K562 (cell line): ENCODE measurements around the gene RPS23. TPM values are rescaled to one million over a fixed set of nuclear protein-coding genes. Genes with fewer than 3 reads are reported as not detected.

ENCODE experiments used
- ATAC-seq: fragments of 200-7000 bp; cut with Tn5 transposase; 3 replicates; pipeline ENCODE4 v1.9.1; 2020; ENCODE audit warnings: moderate library complexity
- BruUV-seq: library from RNA; stranded (reverse); fragments of 400-500 nt; replicated peaks from 2 replicates; lab custom pipeline; 2021; lab: Mats Ljungman, UMichigan
- CTCF ChIA-PET: fragments of 300-600 bp; formaldehyde crosslinking; extraction: SDS; loops from one replicate; lab custom pipeline; 2021; ENCODE audit warnings: low intra/inter-chr PET ratio; lab: Yijun Ruan, JAX
- POLR2A ChIA-PET: fragments of 300-600, 350-650 bp; sonication (Branson Sonifier 250); formaldehyde crosslinking; extraction: SDS; loops from one replicate; lab custom pipeline; 2021; ENCODE audit warnings: antibody characterized with exemption, inconsistent platforms; lab: Yijun Ruan, JAX
- DNase-seq, 4 experiments: peaks; one replicate each; pipeline versions ENCODE4 v3.0.0 to v3.0.0-alpha.2; 2011 to 2018; ENCODE audit warnings: low spot score in 3 of 4, mixed read lengths in 3 of 4; ENCODE audit errors: extremely low read depth in 1 of 4
- FAIRE-seq: peaks from 2 replicates; lab custom pipeline; 2011; peaks lifted over from hg19 to GRCh38; lab: Jason Lieb, UNC
- H2AFZ ChIP-seq: 2 replicates; pipeline ENCODE4 v1.6.0; 2011; ENCODE audit warnings: low read depth, low read length, control low read depth, inconsistent platforms
- H3K27ac ChIP-seq: fragments of 200-600 bp; 3 replicates; pipeline ENCODE4 v1.8.0; 2011; ENCODE audit warnings: low read depth, mild to moderate bottlenecking, control low read depth, inconsistent platforms, low read length, moderate library complexity, mixed read lengths; ENCODE audit errors: extremely low read depth
- H3K27me3 ChIP-seq, 2 experiments: fragments of 300-600 bp in 1 of 2; 2 replicates in 1 of 2; 3 replicates in 1 of 2; pipeline versions ENCODE4 v1.6.0 to v1.8.0; 2011; ENCODE audit warnings: inconsistent platforms in 2 of 2, low read length in 2 of 2, mild to moderate bottlenecking in 1 of 2, mixed read lengths in 1 of 2, moderate library complexity in 1 of 2; ENCODE audit not compliant: control insufficient read depth in 2 of 2, insufficient read depth in 2 of 2
- H3K36me3 ChIP-seq: fragments of 300-600 bp; 3 replicates; pipeline ENCODE4 v1.8.0; 2011; ENCODE audit warnings: mild to moderate bottlenecking, low read length, inconsistent platforms; ENCODE audit not compliant: control insufficient read depth, insufficient read depth
- H3K4me1 ChIP-seq, 2 experiments: fragments of 200-600 bp in 1 of 2; replicated peaks in 1 of 2; 2 replicates in 1 of 2; 3 replicates in 1 of 2; pipeline versions ENCODE4 v1.5.1 to v1.8.0; 2011; ENCODE audit warnings: inconsistent platforms in 2 of 2, low read length in 2 of 2, mild to moderate bottlenecking in 1 of 2, mixed read lengths in 1 of 2, moderate library complexity in 1 of 2; ENCODE audit not compliant: control insufficient read depth in 2 of 2, insufficient read depth in 2 of 2
- H3K4me2 ChIP-seq: 2 replicates; pipeline ENCODE4 v1.6.1; 2011; ENCODE audit warnings: low read length, control low read depth, inconsistent platforms, mixed read lengths; ENCODE audit not compliant: insufficient read depth
- H3K4me3 ChIP-seq: fragments of 200-600 bp; sonication (generic), shearing (Covaris generic); 2 replicates; pipeline ENCODE4 v1.5.1; 2016; ENCODE audit warnings: control low read depth, inconsistent platforms
- H3K79me2 ChIP-seq: fragments of 200-600 bp; 3 replicates; pipeline ENCODE4 v1.8.0; 2011; ENCODE audit warnings: low read length, inconsistent platforms; ENCODE audit not compliant: control insufficient read depth, insufficient read depth
- H3K9ac ChIP-seq, 2 experiments: 2 replicates each; pipeline versions ENCODE4 v1.6.0 to v1.6.1; 2011; ENCODE audit warnings: low read depth in 2 of 2, low read length in 2 of 2, control low read depth in 1 of 2, inconsistent platforms in 1 of 2, mild to moderate bottlenecking in 1 of 2, mixed read lengths in 1 of 2; ENCODE audit not compliant: insufficient read depth in 1 of 2
- H3K9me1 ChIP-seq: one replicate; pipeline ENCODE4 v1.6.0; 2011; ENCODE audit warnings: inconsistent platforms, mild to moderate bottlenecking, low read length, moderate library complexity; ENCODE audit not compliant: control insufficient read depth, insufficient read depth
- H3K9me3 ChIP-seq: replicated peaks from 2 replicates; pipeline ENCODE4 v1.5.1; 2011; ENCODE audit warnings: low read depth, low read length, inconsistent platforms; ENCODE audit not compliant: control insufficient read depth, insufficient read depth
- H4K20me1 ChIP-seq: replicated peaks from 2 replicates; pipeline ENCODE4 v1.6.1; 2011; ENCODE audit warnings: low read length, inconsistent platforms, mixed read lengths; ENCODE audit not compliant: control insufficient read depth, insufficient read depth
- AFF4 ChIP-seq: sonication (generic); formaldehyde crosslinking; IDR thresholded peaks from 2 replicates; pipeline ENCODE4 v1.8.0; 2023; ENCODE audit warnings: mild to moderate bottlenecking, missing genetic modification reagents
- HNRNPL ChIP-seq: fragments of 200-400 bp; formaldehyde crosslinking; IDR thresholded peaks from 2 replicates; pipeline ENCODE4 v1.6.1; 2017; ENCODE audit warnings: low read depth, mild to moderate bottlenecking, low read length
- PATZ1 ChIP-seq: fragments of 250-450 bp; sonication (Bioruptor Pico); IDR thresholded peaks from 2 replicates; pipeline ENCODE4 v1.5.0; 2020; ENCODE audit warnings: mild to moderate bottlenecking, borderline replicate concordance
- SLC30A9 ChIP-seq: fragments of 250-450 bp; sonication (Bioruptor Pico); IDR thresholded peaks from 2 replicates; pipeline ENCODE4 v1.8.0; 2022; ENCODE audit warnings: mild to moderate bottlenecking, moderate library complexity
- STAG1 ChIP-seq: sonication (generic); formaldehyde crosslinking; IDR thresholded peaks from 2 replicates; pipeline ENCODE4 v1.5.0; 2020; ENCODE audit warnings: missing genetic modification reagents, borderline replicate concordance
- ZFP36 ChIP-seq: fragments of 150-350 bp; IDR thresholded peaks from 2 replicates; pipeline ENCODE4 v1.6.1; 2018; ENCODE audit warnings: low read length, low read depth; ENCODE audit not compliant: partially characterized antibody
- ZHX1 ChIP-seq: fragments of 150-350 bp; conservative IDR thresholded peaks from 2 replicates; pipeline ENCODE4 v1.6.1; 2014; ENCODE audit warnings: low read length
- ZNF655 ChIP-seq: fragments of 250-450 bp; sonication (Bioruptor Pico); IDR thresholded peaks from 2 replicates; pipeline ENCODE4 v1.5.0; 2021
- WGBS: fragments of 100-300 bp; shearing (Covaris generic); methylation state at CpG from one replicate; pipeline ENCODE4 v1.1.6; 2016; ENCODE audit warnings: low coverage, mixed read lengths; ENCODE audit not compliant: insufficient coverage; ENCODE audit errors: missing lambda C conversion rate; 5-methylcytosine and 5-hydroxymethylcytosine counted together
- in situ Hi-C: fragments of 300-500 bp; cut with MboI; formaldehyde crosslinking; loops from 4 replicates; pipeline ENCODE4 v1.15.0; 2018; ENCODE audit warnings: inconsistent platforms, mixed read lengths
- intact Hi-C: fragments of 100-400 bp; cut with micrococcal nuclease; formaldehyde crosslinking; loops from 2 replicates; pipeline ENCODE4 v1.14.2; 2022
- polyA plus RNA-seq, 8 experiments: library from polyadenylated mRNA; depleted of rRNA in 4 of 8; stranded (reverse) in 5 of 8; unstranded in 3 of 8; fragments of >200 nt; fragmentation: Nextera tagmentation in 2 of 8; fragmentation: Illumina TruSeq in 1 of 8; extraction: Ambion mirVana in 2 of 8; extraction: Trizol in 1 of 8; gene quantifications; 2 replicates each; pipeline versions ENCODE4 v1.2.1 to v1.2.3, GENCODE V29; 2011 to 2014; ENCODE audit warnings: inconsistent platforms in 1 of 8, missing spikeins in 1 of 8
- total RNA-seq, 7 experiments: library from RNA; depleted of rRNA in 6 of 7; stranded (reverse); fragments of >200 nt in 6 of 7; fragmentation: Illumina TruSeq in 2 of 7; extraction: Trizol in 2 of 7; gene quantifications; 2 replicates each; pipeline versions ENCODE4 v1.2.1 to v1.2.3, GENCODE V29; 2011 to 2021; ENCODE audit warnings: low replicate concordance in 1 of 7

The RPS23 gene
- total and polyA plus RNA-seq, 9 of the 15 experiments (the other 6 are each of a cell fraction or from before 2014, with no cell fraction given), result 3,252 to 10,689 (median 6,302) TPM

GRCh38 chr5:82234885-82235284 lies 43.3 kb downstream of the RPS23 start (continued):
- TF ChIP-seq PATZ1 (CRISPR knock-in tag) (no peak), HNRNPL (no peak)

GRCh38 chr5:82225525-82226172 lies 52.5 kb downstream of the RPS23 start:
- Histone ChIP-seq H3K27ac (no peak overlapping the region), H3K9me3 (no peaks in the 10 kb centered on the region), H2AFZ (no peak overlapping the region), H3K27me3 (no peaks in the 10 kb centered on the region), H3K9ac (no peak overlapping the region), H3K4me1 (no peaks in the 10 kb centered on the region), H3K79me2 (no peaks in the 10 kb centered on the region), H3K36me3 (no peaks in the 10 kb centered on the region), H4K20me1 (no peaks in the 10 kb centered on the region), H3K4me2 (0 out of 2 replicates have a peak overlapping the region, but pooled peaks have one; percentile 25), H3K9me1 (no peaks in the 10 kb centered on the region), H3K4me3 (no peak overlapping the region)
- intact Hi-C loops (loop anchor here (1.0 to 10.0 kb wide), 5 partner anchors 51 to 798 kb away; no protein-coding TSS in a partner anchor), in situ Hi-C loops (no loop called here)
- FAIRE-seq (peak; percentile 87), ATAC-seq (peak; percentile 97), DNase-seq (peak; percentile 69 to 76 (median 72))
- CTCF ChIA-PET, result interaction anchor here (0.5 to 2.3 kb wide), 7 partner anchors 51 to 1542 kb away, joined by 3 to 23 read pairs (median 6); no protein-coding TSS in a partner anchor
- 21% methylated on average over 7 of the region's 7 CpGs for WGBS
- no TSS peak for BruUV-seq
- POLR2A ChIA-PET, result interaction anchor here (0.6 to 1.4 kb wide), 3 partner anchors 130 to 489 kb away, joined by 3 read pairs; no protein-coding TSS in a partner anchor
- peak; percentile 23 for TF ChIP-seq ZFP36
- peak; percentile 90 for TF ChIP-seq STAG1 (CRISPR knock-in tag)
- no peak for TF ChIP-seq AFF4 (CRISPR knock-in tag)
- no peak for TF ChIP-seq ZNF655 (CRISPR knock-in tag)
- 0 out of 2 replicates have a peak, but pooled peaks have one; percentile 22 for TF ChIP-seq ZHX1
- no peak for TF ChIP-seq SLC30A9 (CRISPR knock-in tag)
